Gastrocnemius medialis (tissue), 4 donors: ENCODE measurements around the gene AGXT2. TPM values are rescaled to one million over a fixed set of nuclear protein-coding genes. Genes with fewer than 3 reads are reported as not detected.
"Not testable (repeated sequence)": the region's sequence is repeated elsewhere in the genome, so short reads cannot be mapped to it uniquely, and the experiment has no call there.

ENCODE experiments used
- ATAC-seq, 2 donors: fragments of 150-250 bp; one replicate each; pipeline ENCODE4 v1.9.1; 2016
- DNase-seq, 2 donors: peaks; one replicate each; pipeline ENCODE4 v3.0.0-alpha.2; 2019
- H3K27ac ChIP-seq, 4 donors: fragments of 200-600 bp; sonication (generic); 1 replicate in 1 of 4; 2 replicates in 3 of 4; pipeline ENCODE4 v1.5.1; 2016 to 2018; ENCODE audit warnings: mild to moderate bottlenecking in 2 of 4, moderate library complexity in 1 of 4
- H3K27me3 ChIP-seq, 3 donors: fragments of 200-600 bp; sonication (generic) in 2 of 3; 1 replicate in 1 of 3; 2 replicates in 2 of 3; pipeline versions ENCODE4 v1.5.1 to v1.6.0; 2016 to 2019; ENCODE audit warnings: mild to moderate bottlenecking in 1 of 3, moderate library complexity in 1 of 3
- H3K36me3 ChIP-seq, 2 donors: fragments of 200-600 bp; sonication (generic) in 1 of 2; one replicate each; pipeline ENCODE4 v1.5.1; 2017 to 2018
- H3K4me1 ChIP-seq, 2 donors: fragments of 200-600 bp; sonication (generic) in 1 of 2; one replicate each; pipeline ENCODE4 v1.5.1; 2016 to 2017; ENCODE audit warnings: mild to moderate bottlenecking in 2 of 2
- H3K4me3 ChIP-seq, 4 donors: fragments of 200-600 bp; sonication (generic) in 3 of 4; 1 replicate in 1 of 4; 2 replicates in 3 of 4; pipeline ENCODE4 v1.5.1; 2016 to 2019; ENCODE audit warnings: mild to moderate bottlenecking in 2 of 4
- H3K9me3 ChIP-seq, 3 donors: fragments of 200-600 bp; sonication (generic) in 2 of 3; 1 replicate in 1 of 3; 2 replicates in 2 of 3; pipeline ENCODE4 v1.5.1; 2016 to 2019
- POLR2A ChIP-seq, 2 donors: fragments of 450-650 bp; IDR thresholded peaks; one replicate each; pipeline ENCODE4 v1.6.1; 2017; ENCODE audit warnings: antibody characterized with exemption in 2 of 2, mild to moderate bottlenecking in 2 of 2, moderate library complexity in 2 of 2
- in situ Hi-C, 4 donors: fragments of 200-750 bp; cut with MboI; loops; one replicate each; pipeline versions ENCODE4 v1.15.0 to v1.8.0; 2017; ENCODE audit warnings: low sequenced_read_pairs in 4 of 4
- intact Hi-C: fragments of 100-400 bp; cut with DNase I; formaldehyde crosslinking; loops from one replicate; pipeline ENCODE4 v1.15.1; 2023; ENCODE audit warnings: low total_unique reads
- total RNA-seq, 4 donors: library from RNA; depleted of rRNA; stranded (reverse); fragments of >200 nt; gene quantifications; one replicate each; pipeline versions ENCODE4 v1.1.0 to v1.2.3, GENCODE V29; 2016
- TF ChIP-seq, protein P1 (sequence below), 5 experiments: fragments of 450-650 bp in 3 of 5; fragments of 200-600 bp in 2 of 5; sonication (generic) in 2 of 5; IDR thresholded peaks in 4 of 5; conservative IDR thresholded peaks in 1 of 5; 1 replicate in 4 of 5; 2 replicates in 1 of 5; pipeline ENCODE4 v1.5.1; 2016 to 2019; ENCODE audit warnings: antibody characterized with exemption in 5 of 5, mild to moderate bottlenecking in 3 of 5, moderate library complexity in 3 of 5

AGXT2 gene
- total RNA-seq, 4 donors from 2014 or later, result 0.20 TPM; not detected in 2

DNA sequence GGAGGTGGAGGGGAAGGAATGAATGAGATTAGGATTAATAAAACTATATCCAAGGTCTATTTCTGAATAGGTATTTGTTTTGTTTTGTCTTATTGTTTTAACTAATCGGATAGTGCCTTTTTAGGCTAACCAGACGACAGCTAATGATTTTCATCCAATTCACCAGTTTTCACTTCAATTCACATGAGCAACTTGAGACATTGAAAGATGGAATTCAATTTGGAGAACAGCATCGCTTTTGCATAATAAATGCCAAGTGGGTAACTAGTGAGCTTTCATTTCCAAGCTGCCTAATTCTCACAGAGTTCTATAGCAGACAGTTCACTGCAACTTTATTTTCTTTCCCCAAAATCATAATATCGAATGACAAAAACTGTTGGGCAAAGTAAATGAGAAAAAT, 5.0 kb downstream of the AGXT2 start:
- H3K9me3 ChIP-seq, result no peaks in the 10 kb centered on the region
- intact Hi-C loops, result no loop called here
- no peaks in the 10 kb centered on the region for H3K36me3 ChIP-seq
- no peak overlapping the region for H3K4me3 ChIP-seq
- ATAC-seq (no peak), DNase-seq (no peak)
- H3K27ac ChIP-seq, result no peak overlapping the region
- H3K27me3 ChIP-seq, result no peaks in the 10 kb centered on the region
- TF ChIP-seq, protein P1, sequence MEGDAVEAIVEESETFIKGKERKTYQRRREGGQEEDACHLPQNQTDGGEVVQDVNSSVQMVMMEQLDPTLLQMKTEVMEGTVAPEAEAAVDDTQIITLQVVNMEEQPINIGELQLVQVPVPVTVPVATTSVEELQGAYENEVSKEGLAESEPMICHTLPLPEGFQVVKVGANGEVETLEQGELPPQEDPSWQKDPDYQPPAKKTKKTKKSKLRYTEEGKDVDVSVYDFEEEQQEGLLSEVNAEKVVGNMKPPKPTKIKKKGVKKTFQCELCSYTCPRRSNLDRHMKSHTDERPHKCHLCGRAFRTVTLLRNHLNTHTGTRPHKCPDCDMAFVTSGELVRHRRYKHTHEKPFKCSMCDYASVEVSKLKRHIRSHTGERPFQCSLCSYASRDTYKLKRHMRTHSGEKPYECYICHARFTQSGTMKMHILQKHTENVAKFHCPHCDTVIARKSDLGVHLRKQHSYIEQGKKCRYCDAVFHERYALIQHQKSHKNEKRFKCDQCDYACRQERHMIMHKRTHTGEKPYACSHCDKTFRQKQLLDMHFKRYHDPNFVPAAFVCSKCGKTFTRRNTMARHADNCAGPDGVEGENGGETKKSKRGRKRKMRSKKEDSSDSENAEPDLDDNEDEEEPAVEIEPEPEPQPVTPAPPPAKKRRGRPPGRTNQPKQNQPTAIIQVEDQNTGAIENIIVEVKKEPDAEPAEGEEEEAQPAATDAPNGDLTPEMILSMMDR (IDR thresholded peaks at IDR 0.05 in 4 of 5, conservative IDR thresholded peaks at IDR 0.05 in 1 of 5), result no peak
- in situ Hi-C loops, result no loop called here
- H3K4me1 ChIP-seq, result no peaks in the 10 kb centered on the region

DNA sequence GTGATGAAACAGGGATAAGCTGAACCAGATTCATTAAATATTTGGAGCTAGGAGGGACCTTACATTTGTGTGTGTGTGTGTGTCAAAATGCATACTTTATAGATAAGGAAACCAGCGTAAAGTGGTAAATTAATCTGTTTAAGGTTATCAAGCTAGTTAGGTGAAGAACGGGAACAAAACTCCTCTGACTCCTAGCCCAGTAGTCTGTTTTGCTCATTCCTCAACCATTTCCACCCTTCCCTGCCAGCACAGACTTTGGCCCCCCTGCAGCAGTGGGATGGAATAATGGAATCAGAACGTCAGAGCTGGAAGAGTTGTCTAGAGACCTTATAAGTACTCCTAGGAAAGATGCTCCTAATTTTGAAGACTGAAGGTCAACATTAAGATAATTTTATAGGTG, 6.5 kb downstream of the AGXT2 start:
- Histone ChIP-seq H3K4me1 (no peaks in the 10 kb centered on the region), H3K27ac (no peak overlapping the region), H3K27me3 (no peaks in the 10 kb centered on the region), H3K9me3 (no peaks in the 10 kb centered on the region), H3K4me3 (no peak overlapping the region), H3K36me3 (no peaks in the 10 kb centered on the region)
- intact Hi-C loops, result no loop called here
- ATAC-seq, result no peak
- in situ Hi-C loops, result no loop called here
- no peak for TF ChIP-seq POLR2A (IDR thresholded peaks at IDR 0.05)
- TF ChIP-seq, protein P1 (IDR thresholded peaks at IDR 0.05 in 4 of 5, conservative IDR thresholded peaks at IDR 0.05 in 1 of 5), result no peak
- no peak for DNase-seq

DNA sequence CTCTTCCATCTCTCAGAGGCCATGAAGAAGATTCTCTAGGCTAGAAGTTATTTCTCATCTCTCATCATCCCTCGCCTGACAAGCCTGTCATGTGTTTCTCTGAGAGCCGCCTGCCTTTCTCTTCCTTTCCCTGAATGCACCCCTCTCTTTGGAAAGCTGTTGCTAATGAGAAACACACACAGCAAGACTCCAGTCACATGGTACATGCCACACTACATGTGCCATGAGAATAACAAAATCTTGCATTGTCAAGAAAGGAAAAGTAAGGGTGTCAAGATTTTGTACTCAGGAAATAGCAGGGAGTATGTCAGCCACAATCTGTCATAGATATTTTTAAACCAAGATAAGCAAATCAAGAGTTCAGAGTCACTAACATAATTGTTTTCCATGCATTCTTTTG, 8.9 kb downstream of the AGXT2 start:
- Histone ChIP-seq H3K27ac (no peak overlapping the region), H3K27me3 (no peaks in the 10 kb centered on the region), H3K4me1 (no peaks in the 10 kb centered on the region), H3K36me3 (no peaks in the 10 kb centered on the region), H3K9me3 (no peaks in the 10 kb centered on the region), H3K4me3 (no peak overlapping the region)
- no peak for DNase-seq
- TF ChIP-seq, protein P1 (IDR thresholded peaks at IDR 0.05 in 4 of 5, conservative IDR thresholded peaks at IDR 0.05 in 1 of 5), result no peak
- no peak for TF ChIP-seq POLR2A (IDR thresholded peaks at IDR 0.05)
- intact Hi-C loops, result no loop called here
- no peak for ATAC-seq
- in situ Hi-C loops, result no loop called here

DNA sequence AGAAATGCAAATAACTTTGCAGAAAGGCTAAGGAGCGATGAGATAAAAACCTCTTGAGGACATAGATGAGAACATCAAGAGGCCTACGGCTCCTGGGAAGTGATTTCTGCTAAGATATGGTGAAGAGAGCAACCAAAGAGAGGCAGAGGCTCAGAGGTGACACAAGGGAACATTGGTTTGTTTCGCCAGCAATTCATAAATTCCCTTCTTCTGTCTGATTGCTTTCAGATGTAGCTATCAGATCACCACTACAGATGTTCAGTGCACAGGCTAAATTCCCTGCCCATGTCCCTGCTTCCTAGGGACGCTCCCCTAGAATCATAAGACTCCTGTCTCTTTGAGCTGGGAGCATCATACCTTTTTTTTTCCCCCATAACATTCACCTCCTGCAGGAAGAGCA, 11.2 kb downstream of the AGXT2 start:
- TF ChIP-seq, protein P1 (IDR thresholded peaks at IDR 0.05 in 4 of 5, conservative IDR thresholded peaks at IDR 0.05 in 1 of 5), result no peak
- TF ChIP-seq POLR2A (IDR thresholded peaks at IDR 0.05), result no peak
- Histone ChIP-seq H3K27ac (no peak overlapping the region), H3K9me3 (no peaks in the 10 kb centered on the region), H3K4me1 (no peaks in the 10 kb centered on the region), H3K27me3 (no peaks in the 10 kb centered on the region), H3K36me3 (no peaks in the 10 kb centered on the region), H3K4me3 (no peak overlapping the region)
- intact Hi-C loops (no loop called here), in situ Hi-C loops (no loop called here)
- ATAC-seq (no peak), DNase-seq (no peak)

DNA sequence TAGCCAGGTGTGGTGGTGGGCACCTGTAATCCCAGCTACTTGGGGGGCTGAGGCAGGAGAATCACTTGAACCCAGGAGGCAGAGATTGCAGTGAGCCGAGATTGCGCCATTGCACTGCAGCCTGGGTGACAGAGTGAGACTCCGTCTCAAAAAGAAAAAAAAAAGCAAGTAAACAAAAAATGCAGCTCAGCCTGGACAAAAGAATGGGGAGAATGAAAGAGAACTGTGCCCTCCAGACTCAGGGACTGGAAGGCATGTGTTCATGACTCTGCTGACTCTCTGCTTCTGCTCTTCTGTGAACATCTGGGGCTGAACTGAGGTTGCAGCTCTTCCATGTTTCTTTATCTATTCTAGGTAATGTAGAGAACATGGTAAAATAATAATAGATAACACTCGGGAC, 11.8 kb downstream of the AGXT2 start:
- DNase-seq, H3K4me1 ChIP-seq, intact Hi-C loops, ATAC-seq, H3K9me3 ChIP-seq, H3K27ac ChIP-seq, H3K27me3 ChIP-seq, in situ Hi-C loops, H3K4me3 ChIP-seq, H3K36me3 ChIP-seq: not testable (repeated sequence)
